Activated CD4-positive, CD25-positive, alpha-beta regulatory T cell treated with anti-CD3 and anti-CD28 coated beads, Interleukin-2, amount 50 U/mL, for 24 hours (primary cell): ENCODE measurements around the gene H6PD.

Experiments used
- ATAC-seq, 2 donors: fragments of 150-1000 bp; cut with Tn5 transposase; one replicate each; pipeline ENCODE4 v1.10.0; 2021; ENCODE audit warnings: mild to moderate bottlenecking in 1 of 2, moderate library complexity in 1 of 2

H6PD gene

GRCh38 chr1:9207715-9208114, 26.9 kb upstream of the H6PD start:
- no peak for ATAC-seq

DNA sequence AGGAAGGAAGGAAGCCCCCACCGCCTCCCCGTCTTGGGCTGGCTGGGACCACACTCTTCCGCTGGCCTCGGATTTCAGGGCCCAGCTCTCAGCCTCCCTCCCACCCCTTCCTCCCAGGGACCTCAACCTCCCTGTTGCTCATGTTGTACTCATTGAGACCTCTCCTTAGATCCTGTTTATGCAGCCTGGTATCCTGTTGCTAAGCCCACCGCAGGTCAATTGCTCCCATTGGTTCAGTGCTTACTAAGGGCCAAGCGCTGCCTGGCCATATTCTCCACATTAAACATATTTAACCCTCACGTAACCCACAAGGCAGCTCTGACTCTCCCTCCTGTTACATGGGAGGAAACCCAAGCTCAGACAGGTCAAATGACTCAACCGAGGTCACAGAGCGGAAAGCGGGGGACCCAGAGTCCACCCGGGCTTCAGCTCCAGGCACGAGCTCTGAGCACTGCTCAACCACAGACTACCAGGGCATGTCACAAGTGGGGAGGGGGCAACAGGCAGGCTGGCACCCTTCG, 23.2 kb upstream of the H6PD start:
- no peak for ATAC-seq

GRCh38 chr1:9212735-9213134, 21.8 kb upstream of the H6PD start:
- no peak for ATAC-seq

DNA sequence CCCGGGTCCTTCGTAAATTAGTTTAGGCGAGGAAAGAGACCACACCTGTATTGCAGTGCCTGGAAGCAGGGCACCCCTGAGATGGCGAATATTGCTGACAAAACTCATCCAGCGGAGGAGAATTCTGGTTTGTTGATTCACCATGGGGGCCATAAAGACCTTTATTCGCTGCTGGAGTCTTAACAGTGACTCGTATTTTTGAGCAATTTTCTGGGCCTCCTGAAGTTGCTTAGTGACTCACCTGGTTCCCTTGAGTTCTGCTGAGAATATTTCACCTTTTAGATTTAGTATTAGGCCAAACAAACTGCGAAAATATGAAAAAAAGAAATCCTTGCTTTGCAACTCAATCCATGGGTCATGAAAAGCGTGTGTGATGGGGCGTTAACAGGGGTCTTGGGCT, 20.6 kb upstream of the H6PD start:
- no peak for ATAC-seq

- no peak for ATAC-seq
Measured at GRCh38 chr1:9218917-9219316, 15.7 kb upstream of the H6PD start.

DNA sequence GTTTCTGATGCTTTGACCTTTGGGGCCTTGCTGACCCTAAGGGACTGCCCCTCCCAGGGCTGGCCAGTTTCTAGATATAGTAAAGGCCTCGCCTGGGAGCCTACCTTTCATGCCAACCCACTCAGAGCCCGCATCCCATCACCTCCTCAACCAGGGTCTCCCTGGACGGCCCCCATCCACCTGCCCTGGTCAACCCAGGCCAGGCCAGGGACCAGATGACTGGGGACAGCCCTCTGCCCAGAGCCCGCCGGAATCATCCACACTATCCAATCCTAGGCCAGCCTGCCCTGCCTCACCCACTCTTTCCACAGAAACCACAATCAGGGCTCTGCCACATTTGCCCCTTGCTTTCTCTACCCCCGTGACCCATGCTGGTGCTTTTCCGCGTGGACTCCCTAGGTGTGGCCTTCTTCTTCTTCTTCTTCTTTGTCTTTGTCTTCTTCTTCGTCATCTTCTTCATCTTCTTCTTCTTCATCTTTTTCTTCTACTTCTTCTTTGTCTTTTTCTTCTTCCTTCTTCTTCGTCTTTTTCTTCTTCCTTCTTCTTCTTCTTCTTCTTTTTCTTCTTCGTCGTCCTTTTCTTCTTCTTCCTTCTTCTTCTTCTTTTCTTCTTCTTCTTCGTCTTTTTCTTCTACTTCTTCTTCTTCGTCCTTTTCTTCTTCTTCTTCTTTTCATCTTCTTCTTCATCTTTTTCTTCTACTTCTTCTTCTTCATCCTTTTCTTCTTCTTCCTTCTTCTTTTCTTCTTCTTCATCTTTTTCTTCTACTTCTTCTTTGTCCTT, 11.5 kb upstream of the H6PD start:
- no peak for ATAC-seq

- ATAC-seq, result no peak
Measured at GRCh38 chr1:9224664-9225410, 9.7 kb upstream of the H6PD start.

DNA sequence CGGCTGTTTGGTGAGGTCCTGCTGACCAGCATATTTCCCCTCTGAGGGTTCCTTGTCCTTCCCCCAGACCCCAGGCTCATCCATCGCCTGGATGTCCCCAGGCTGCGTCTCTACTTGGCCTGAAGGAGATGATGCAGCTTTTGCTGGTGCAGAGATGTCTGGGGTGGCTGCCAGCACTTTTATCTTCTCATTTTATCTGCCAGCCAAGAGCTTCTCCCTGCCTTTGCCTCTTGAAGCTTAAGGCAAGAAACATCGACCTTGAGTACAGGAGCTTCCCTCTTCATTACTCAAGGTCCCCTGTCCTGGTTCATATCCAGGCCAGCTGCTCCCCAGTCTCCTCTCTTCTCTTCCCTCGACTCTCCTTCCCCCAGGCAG, 9.2 kb upstream of the H6PD start:
- no peak for ATAC-seq

- ATAC-seq, result peak; percentile 17 to 54
Measured at GRCh38 chr1:9228609-9229008, 6.0 kb upstream of the H6PD start.

DNA sequence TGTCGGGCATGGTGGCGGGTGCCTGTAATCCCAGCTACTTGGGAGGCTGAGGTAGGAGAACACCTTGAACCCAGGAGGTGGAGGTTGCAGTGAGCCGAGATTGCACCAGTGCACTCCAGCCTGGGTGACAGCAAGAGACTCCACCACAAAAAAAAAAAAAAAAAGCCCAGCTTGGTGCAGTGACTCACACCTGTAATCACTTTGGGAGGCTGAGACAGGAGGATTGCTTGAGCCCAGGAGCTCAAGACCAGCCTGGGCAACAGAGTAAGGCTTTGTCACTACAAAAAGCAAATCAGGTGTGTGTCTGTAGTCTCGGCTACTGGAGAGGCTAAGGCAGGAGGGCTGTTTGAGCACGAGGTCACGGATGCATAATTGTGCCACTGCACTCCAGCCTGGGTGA, 5.0 kb upstream of the H6PD start:
- ATAC-seq, result no peak

GRCh38 chr1:9230869-9231533, 3.6 kb upstream of the H6PD start:
- ATAC-seq, result no peak

- ATAC-seq, result no peak
Measured at GRCh38 chr1:9231648-9232332, 2.8 kb upstream of the H6PD start.

DNA sequence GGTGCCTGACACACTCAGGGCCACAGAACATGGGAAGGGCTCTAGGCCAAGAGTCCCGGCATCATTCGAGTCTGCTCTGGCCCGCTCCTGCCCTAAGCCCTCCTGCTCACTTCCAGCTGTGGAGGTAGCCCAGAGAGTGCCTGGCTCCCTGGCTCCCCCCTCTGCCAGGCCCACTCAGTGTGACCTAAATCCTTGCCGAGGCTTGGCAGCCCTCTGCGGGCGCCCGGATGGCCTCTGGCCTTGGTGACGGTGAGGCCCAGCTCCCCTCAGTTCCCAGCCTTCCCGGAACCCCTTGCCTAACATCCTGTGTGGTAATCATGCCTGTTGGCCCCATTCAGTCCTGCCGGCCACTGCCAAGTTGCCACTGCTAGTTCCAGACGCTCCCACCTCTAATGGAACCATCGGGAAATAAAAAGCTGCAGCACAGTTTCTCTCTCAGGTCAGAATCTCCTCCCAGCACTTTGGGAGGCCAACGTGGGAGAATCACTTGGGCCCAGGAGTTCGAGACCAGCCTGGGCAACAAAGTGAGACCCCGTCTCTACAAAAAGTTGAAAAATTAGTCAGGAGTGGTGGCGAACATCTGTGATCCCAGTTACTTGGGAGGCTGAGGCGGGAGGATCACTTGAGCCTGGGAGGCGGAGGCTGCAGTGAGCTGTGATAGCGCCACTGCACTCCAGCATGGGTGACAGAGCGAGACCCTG, 1.2 kb upstream of the H6PD start:
- ATAC-seq, result no peak

DNA sequence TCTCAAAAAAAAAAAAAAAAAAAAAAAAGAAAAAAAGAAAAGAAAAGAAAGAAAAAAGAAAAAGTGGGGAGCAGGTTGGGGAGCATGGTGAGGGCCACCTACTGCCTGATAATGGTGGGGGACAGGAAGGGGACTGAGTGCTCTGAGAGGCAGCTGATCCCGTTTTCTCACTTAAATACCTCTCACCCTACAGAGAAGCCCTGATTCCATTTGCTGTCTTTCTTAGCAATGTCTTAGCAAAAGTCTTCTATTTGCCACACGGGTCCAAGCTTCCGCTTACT, 692 bp upstream of the H6PD start:
- ATAC-seq, result no peak

DNA sequence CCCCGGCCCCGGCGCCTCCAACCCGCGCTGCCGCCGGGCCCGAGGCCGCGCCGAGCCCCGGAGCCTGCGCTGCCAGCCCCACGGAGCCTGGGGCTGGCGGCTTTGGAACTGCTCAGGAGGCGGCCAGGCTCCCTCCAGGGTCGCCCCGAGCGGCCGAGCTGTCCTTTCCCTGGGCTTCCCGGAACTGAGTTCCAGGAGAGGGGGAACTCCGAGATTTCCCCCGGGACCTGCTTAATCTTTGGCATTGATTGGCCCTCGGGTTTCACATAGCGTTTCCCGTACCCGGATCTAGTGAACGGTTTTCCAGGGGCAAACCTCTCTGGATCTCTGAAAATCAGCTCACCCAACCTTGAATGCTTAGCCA, 504 bp downstream of the H6PD start:
- no peak for ATAC-seq

- ATAC-seq, result no peak
Measured at GRCh38 chr1:9235560-9235959, 986 bp downstream of the H6PD start.

- ATAC-seq, result no peak
Measured at GRCh38 chr1:9238134-9238533, 3.6 kb downstream of the H6PD start.

GRCh38 chr1:9238550-9238949, 4.0 kb downstream of the H6PD start:
- ATAC-seq, result no peak

GRCh38 chr1:9239622-9240401, 5.2 kb downstream of the H6PD start:
- ATAC-seq, result peak; percentile 34 to 42

DNA sequence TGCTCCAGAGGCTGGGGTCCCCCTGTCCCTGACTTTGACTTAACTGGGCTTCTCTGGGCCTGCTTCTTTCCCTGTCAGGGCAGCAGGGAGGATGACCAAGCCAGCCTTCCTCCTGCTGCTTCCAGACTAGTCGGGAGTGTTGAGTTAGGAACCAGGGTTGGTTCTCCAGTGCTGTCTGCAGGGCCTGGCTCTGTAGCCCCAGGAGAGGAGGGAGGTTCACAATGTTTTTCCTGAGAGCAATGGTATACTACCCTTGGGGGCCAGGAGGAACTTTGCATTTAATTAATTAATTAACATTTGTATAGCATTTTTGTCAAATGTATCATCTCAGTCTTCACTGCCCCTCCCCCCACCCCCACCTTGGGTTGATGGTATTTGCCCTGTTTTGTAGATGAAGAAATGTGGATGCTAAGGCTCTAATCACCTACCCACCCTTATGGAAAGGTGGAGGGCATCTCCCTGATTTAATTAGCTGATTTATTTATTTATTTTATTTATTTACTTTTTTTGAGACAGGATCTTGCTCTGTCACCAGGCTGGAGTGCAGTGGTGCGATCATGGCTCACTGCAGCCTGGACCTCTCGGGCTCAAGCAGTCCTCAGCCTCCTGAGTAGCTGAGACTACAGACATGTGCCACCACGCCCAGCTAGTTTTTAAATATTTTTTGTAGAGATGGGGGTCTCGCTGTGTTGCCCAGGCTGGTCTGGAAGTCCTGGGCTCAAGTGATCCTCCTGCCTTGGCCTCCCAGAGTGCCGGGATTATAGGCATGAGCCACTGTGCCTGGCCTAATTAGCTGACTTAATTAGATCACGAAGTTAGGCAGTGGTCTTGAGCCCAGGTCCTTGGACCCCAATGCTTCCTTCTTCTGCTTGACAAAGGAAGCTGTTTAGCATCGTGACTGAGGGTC, 6.6 kb downstream of the H6PD start:
- no peak for ATAC-seq

DNA sequence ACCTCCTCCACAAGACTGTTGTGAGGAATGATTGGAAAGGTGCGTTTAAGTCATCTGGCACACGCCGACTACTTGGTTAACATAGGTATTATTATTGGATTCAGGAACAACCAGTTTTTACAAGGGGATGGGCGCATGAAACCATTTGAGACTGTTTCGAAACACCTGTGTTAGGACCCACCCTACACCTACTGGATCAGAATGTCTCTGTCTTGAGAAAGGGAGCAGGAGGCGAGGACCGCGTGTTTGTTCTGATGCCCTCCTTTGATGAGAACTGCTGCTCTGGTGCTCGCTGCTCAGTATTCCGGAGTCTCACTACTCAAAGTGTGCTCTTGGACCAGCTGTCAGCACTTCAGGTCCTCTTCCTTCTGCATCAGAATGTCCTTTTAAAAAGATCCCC, 7.3 kb downstream of the H6PD start:
- ATAC-seq, result no peak
